Common myeloid progenitor, CD34-positive (primary cell): Measurements from ENCODE around the gene EBF3.
"Not testable (repeated sequence)": the region's sequence is repeated elsewhere in the genome, so short reads cannot be mapped to it uniquely, and the experiment has no call there.

Experiments used
- CTCF ChIA-PET: fragments of 350-600 bp; sonication (Branson Sonifier 250); formaldehyde crosslinking; loops from one replicate; lab custom pipeline; 2021; ENCODE audit warnings: antibody characterized with exemption; lab: Charles Lee
- POLR2A ChIA-PET: fragments of 350-600 bp; sonication (Branson Sonifier 250); formaldehyde crosslinking; loops from one replicate; lab custom pipeline; 2021; ENCODE audit warnings: antibody characterized with exemption; lab: Charles Lee
- DNase-seq, 3 donors: peaks; one replicate each; pipeline versions ENCODE4 v3.0.0 to v3.0.0-alpha.2; 2013
- H3K27ac ChIP-seq, 2 experiments: 1 replicate in 1 of 2; 2 replicates in 1 of 2; pipeline ENCODE4 v1.7.0; 2013; ENCODE audit warnings: inconsistent platforms in 2 of 2, low read length in 2 of 2, mild to moderate bottlenecking in 2 of 2, low read depth in 1 of 2, moderate library complexity in 1 of 2; ENCODE audit not compliant: severe bottlenecking in 2 of 2, insufficient read depth in 1 of 2, poor library complexity in 1 of 2
- H3K27me3 ChIP-seq, 5 experiments: replicated peaks in 2 of 5; 1 replicate in 3 of 5; 2 replicates in 2 of 5; pipeline versions ENCODE4 v1.6.1 to v1.7.0; 2013; ENCODE audit warnings: low read length in 4 of 5, mild to moderate bottlenecking in 2 of 5, moderate library complexity in 2 of 5, inconsistent platforms in 1 of 5; ENCODE audit not compliant: insufficient read depth in 5 of 5, control insufficient read depth in 4 of 5
- H3K36me3 ChIP-seq, 4 experiments: 1 replicate in 2 of 4; 2 replicates in 2 of 4; pipeline versions ENCODE4 v1.6.1 to v1.7.0; 2013; ENCODE audit warnings: low read length in 3 of 4, control low read depth in 1 of 4, mild to moderate bottlenecking in 1 of 4; ENCODE audit not compliant: control insufficient read depth in 4 of 4, insufficient read depth in 4 of 4
- H3K4me1 ChIP-seq, 4 experiments: 1 replicate in 3 of 4; 2 replicates in 1 of 4; pipeline versions ENCODE4 v1.6.1 to v1.7.1; 2013; ENCODE audit warnings: low read length in 3 of 4, mild to moderate bottlenecking in 3 of 4, control low read depth in 1 of 4, inconsistent platforms in 1 of 4, moderate library complexity in 1 of 4; ENCODE audit not compliant: control insufficient read depth in 4 of 4, insufficient read depth in 4 of 4; ENCODE audit errors: control extremely low read depth in 1 of 4
- H3K4me3 ChIP-seq, 7 experiments: 1 replicate in 4 of 7; 2 replicates in 3 of 7; pipeline versions ENCODE4 v1.5.1 to v1.7.0; 2013; ENCODE audit warnings: mild to moderate bottlenecking in 7 of 7, low read length in 6 of 7, moderate library complexity in 6 of 7, inconsistent platforms in 2 of 7, low read depth in 2 of 7, control low read depth in 1 of 7; ENCODE audit not compliant: insufficient read depth in 4 of 7, control insufficient read depth in 1 of 7; ENCODE audit errors: extremely low read depth in 1 of 7
- H3K9me3 ChIP-seq, 5 experiments: 1 replicate in 4 of 5; 2 replicates in 1 of 5; pipeline versions ENCODE4 v1.6.1 to v1.7.1; 2013; ENCODE audit warnings: low read length in 4 of 5, mild to moderate bottlenecking in 2 of 5, inconsistent platforms in 1 of 5, low read depth in 1 of 5, moderate library complexity in 1 of 5; ENCODE audit not compliant: control insufficient read depth in 4 of 5, insufficient read depth in 2 of 5; ENCODE audit errors: control extremely low read depth in 1 of 5
- WGBS: methylation state at CpG from one replicate; pipeline ENCODE4 v1.1.5; 2013; ENCODE audit not compliant: insufficient coverage; 5-methylcytosine and 5-hydroxymethylcytosine counted together

The EBF3 gene

GRCh38 chr10:129920187-129920586 lies 43.9 kb downstream of the EBF3 start:
- CTCF ChIA-PET, H3K27me3 ChIP-seq, H3K9me3 ChIP-seq, H3K4me1 ChIP-seq, H3K4me3 ChIP-seq, DNase-seq, H3K36me3 ChIP-seq, H3K27ac ChIP-seq, POLR2A ChIA-PET: not testable (repeated sequence)
- WGBS, result 100% methylated on average over 10 of the region's 18 CpGs

GRCh38 chr10:129919358-129919757 lies 44.7 kb downstream of the EBF3 start:
- no peak for DNase-seq
- ChIA-PET CTCF (interaction anchor here (1.2 kb wide), 1 partner anchor 9 kb away, joined by 3 read pairs; no protein-coding TSS in a partner anchor), POLR2A (no interaction called here)
- Histone ChIP-seq H3K4me3 (no peak overlapping the region), H3K9me3 (no peaks in the 10 kb centered on the region), H3K36me3 (no peaks in the 10 kb centered on the region), H3K27me3 (peaks cover 0 to 3% (median 0%) of the 10 kb centered on the region in 5 experiments), H3K27ac (no peak overlapping the region), H3K4me1 (no peaks in the 10 kb centered on the region)
- 93% methylated on average over 4 of the region's 4 CpGs for WGBS

- Histone ChIP-seq H3K9me3 (no peaks in the 10 kb centered on the region), H3K27ac (no peak overlapping the region), H3K27me3 (peaks cover 0 to 1% (median 0%) of the 10 kb centered on the region in 5 experiments), H3K4me3 (no peak overlapping the region), H3K4me1 (no peaks in the 10 kb centered on the region), H3K36me3 (no peaks in the 10 kb centered on the region)
- WGBS, result 95% methylated on average over 8 of the region's 8 CpGs
- ChIA-PET POLR2A (no interaction called here), CTCF (interaction anchor here (1.2 kb wide), 1 partner anchor 9 kb away, joined by 3 read pairs; no protein-coding TSS in a partner anchor)
- DNase-seq, result no peak
Observed at GRCh38 chr10:129918836-129919235, 45.2 kb downstream of the EBF3 start.

GRCh38 chr10:129918401-129918800 lies 45.7 kb downstream of the EBF3 start:
- Histone ChIP-seq H3K9me3 (no peaks in the 10 kb centered on the region), H3K4me1 (no peaks in the 10 kb centered on the region), H3K27me3 (no peaks in the 10 kb centered on the region), H3K36me3 (no peaks in the 10 kb centered on the region), H3K4me3 (no peak overlapping the region), H3K27ac (no peak overlapping the region)
- ChIA-PET POLR2A (no interaction called here), CTCF (interaction anchor here (1.2 kb wide), 1 partner anchor 10 kb away, joined by 3 read pairs; no protein-coding TSS in a partner anchor)
- WGBS, result 97% methylated on average over 9 of the region's 9 CpGs
- no peak for DNase-seq

DNA sequence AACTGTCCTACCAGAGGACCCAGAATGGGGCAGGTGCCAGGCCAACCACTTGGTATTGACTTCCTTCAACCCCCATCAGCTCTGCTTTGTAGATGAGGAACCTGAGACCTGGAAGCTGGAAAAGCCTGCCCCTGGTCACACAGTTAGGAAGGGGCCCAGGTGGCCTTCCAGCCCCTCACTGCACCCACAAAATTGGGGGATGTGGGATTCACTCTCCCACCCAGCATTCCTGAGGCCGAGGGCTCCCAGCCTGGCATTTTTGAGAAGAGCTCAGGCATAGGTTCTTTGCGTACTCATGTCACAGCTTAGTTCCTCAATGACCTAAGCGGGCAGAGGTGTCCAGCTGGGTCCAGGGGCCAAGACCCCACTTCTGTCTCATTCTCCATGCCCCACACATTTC lies 46.1 kb downstream of the EBF3 start:
- no peak for DNase-seq
- H3K27ac ChIP-seq, result no peak overlapping the region
- H3K4me3 ChIP-seq, result no peak overlapping the region
- ChIA-PET POLR2A (no interaction called here), CTCF (no interaction called here)
- WGBS, result 100% methylated on average over 3 of the region's 3 CpGs
- H3K27me3 ChIP-seq, result no peaks in the 10 kb centered on the region
- H3K36me3 ChIP-seq, result no peaks in the 10 kb centered on the region
- no peaks in the 10 kb centered on the region for H3K9me3 ChIP-seq
- H3K4me1 ChIP-seq, result no peaks in the 10 kb centered on the region

GRCh38 chr10:129916506-129916995 lies 47.5 kb downstream of the EBF3 start:
- Histone ChIP-seq H3K27me3 (no peaks in the 10 kb centered on the region), H3K36me3 (no peaks in the 10 kb centered on the region), H3K27ac (no peak overlapping the region), H3K9me3 (no peaks in the 10 kb centered on the region), H3K4me3 (no peak overlapping the region), H3K4me1 (no peaks in the 10 kb centered on the region)
- no peak for DNase-seq
- ChIA-PET POLR2A (no interaction called here), CTCF (no interaction called here)
- WGBS, result 90% methylated on average over 6 of the region's 7 CpGs

DNA sequence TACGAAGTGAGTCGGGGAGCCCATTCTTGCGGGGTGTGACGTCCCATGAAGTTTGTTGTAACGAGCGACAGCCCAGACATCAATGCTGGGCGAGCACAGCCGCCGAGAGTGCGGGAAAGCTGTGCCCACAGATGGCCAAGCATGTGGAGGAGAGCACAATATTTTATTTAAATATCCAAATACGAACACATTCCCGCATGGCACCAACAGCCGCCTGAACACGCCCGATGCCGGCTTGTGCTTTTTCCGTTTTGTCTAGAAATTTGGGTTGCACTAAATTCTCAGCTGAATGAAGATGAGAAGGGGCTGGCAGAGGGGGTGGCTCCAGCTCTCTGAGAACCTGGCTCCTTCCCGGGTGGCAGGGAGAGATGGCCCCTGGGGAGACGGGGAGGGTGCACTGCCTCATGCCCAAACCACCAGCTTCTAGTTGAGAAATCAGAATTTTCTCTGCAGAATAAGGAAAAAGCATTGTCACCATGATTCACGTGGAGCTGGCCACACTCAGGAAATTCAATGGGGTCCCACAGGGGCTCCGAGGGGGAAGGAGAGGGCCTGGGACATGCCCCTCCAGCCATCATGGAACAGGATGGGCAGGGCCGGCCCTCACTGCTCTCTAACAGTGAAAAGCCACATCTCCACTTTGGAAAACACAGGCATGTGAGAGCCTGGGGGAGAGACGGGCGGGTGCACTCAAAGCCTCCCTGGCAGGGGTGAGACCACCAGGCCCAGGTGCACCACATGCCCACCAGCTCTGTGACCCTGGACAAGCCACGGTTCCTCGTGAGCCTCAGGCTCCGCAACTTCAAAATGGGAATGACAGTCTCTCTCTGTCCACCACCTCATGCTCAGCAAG lies 48.3 kb downstream of the EBF3 start:
- H3K4me1 ChIP-seq, result no peaks in the 10 kb centered on the region
- no peaks in the 10 kb centered on the region for H3K27me3 ChIP-seq
- DNase-seq, result no peak

More for the DNA sequence above, 48.3 kb downstream of the EBF3 start:
- WGBS, result 86% methylated on average over 24 of the region's 27 CpGs
- POLR2A ChIA-PET, result interaction anchor here (0.7 kb wide), 1 partner anchor 51 kb away, joined by 3 read pairs; no protein-coding TSS in a partner anchor
- H3K27ac ChIP-seq, result no peak overlapping the region
- no peak overlapping the region for H3K4me3 ChIP-seq
- CTCF ChIA-PET, result no interaction called here
- no peaks in the 10 kb centered on the region for H3K36me3 ChIP-seq
- no peaks in the 10 kb centered on the region for H3K9me3 ChIP-seq
